H9 (cell line): ENCODE results near the gene USE1. TPM values are rescaled to one million over a fixed set of nuclear protein-coding genes. Genes with fewer than 3 reads are reported as not detected.

Experiments used
- DNase-seq: peaks from one replicate; pipeline ENCODE4 v3.0.0-alpha.2; 2017
- H2AFZ ChIP-seq: one replicate; pipeline ENCODE4 v1.6.1; 2013; ENCODE audit warnings: mild to moderate bottlenecking, low read length, control low read depth, moderate library complexity
- H2AK5ac ChIP-seq: 2 replicates; pipeline ENCODE4 v1.6.1; 2013; ENCODE audit warnings: low read length, control low read depth, mixed read lengths; ENCODE audit not compliant: insufficient read length
- H2BK120ac ChIP-seq: one replicate; pipeline ENCODE4 v1.6.1; 2013; ENCODE audit warnings: low read depth, mild to moderate bottlenecking, low read length, control low read depth, inconsistent platforms; ENCODE audit not compliant: poor library complexity, severe bottlenecking
- H2BK12ac ChIP-seq: 2 replicates; pipeline ENCODE4 v1.6.1; 2013; ENCODE audit warnings: low read length, control low read depth, mixed read lengths, low read depth; ENCODE audit not compliant: insufficient read length
- H2BK15ac ChIP-seq: 2 replicates; pipeline ENCODE4 v1.6.1; 2013; ENCODE audit warnings: low read depth, low read length, control low read depth
- H2BK20ac ChIP-seq: one replicate; pipeline ENCODE4 v1.6.1; 2013; ENCODE audit warnings: low read depth, mild to moderate bottlenecking, low read length, control low read depth, inconsistent platforms; ENCODE audit not compliant: poor library complexity, severe bottlenecking
- H2BK5ac ChIP-seq: 2 replicates; pipeline ENCODE4 v1.6.1; 2013; ENCODE audit warnings: low read length, control low read depth, mixed read lengths; ENCODE audit not compliant: insufficient read length
- H3K14ac ChIP-seq: 2 replicates; pipeline ENCODE4 v1.6.1; 2013; ENCODE audit warnings: low read length, control low read depth; ENCODE audit not compliant: insufficient read depth
- H3K18ac ChIP-seq: 2 replicates; pipeline ENCODE4 v1.6.1; 2013; ENCODE audit warnings: low read depth, mild to moderate bottlenecking, mixed read lengths, low read length, control low read depth; ENCODE audit not compliant: insufficient read length
- H3K23ac ChIP-seq: 2 replicates; pipeline ENCODE4 v1.6.1; 2013; ENCODE audit warnings: low read length, control low read depth, mixed read lengths, low read depth; ENCODE audit not compliant: insufficient read length
- H3K23me2 ChIP-seq: 2 replicates; pipeline ENCODE4 v1.6.1; 2013; ENCODE audit warnings: low read depth, mild to moderate bottlenecking, mixed read lengths, low read length, control low read depth; ENCODE audit not compliant: insufficient read length, poor library complexity, severe bottlenecking
- H3K27ac ChIP-seq: 2 replicates; pipeline ENCODE4 v1.5.1; 2013; ENCODE audit warnings: low read length, control low read depth, mixed read lengths, low read depth; ENCODE audit not compliant: insufficient read length
- H3K27me3 ChIP-seq: 2 replicates; pipeline ENCODE4 v1.6.1; 2013; ENCODE audit warnings: low read length, control low read depth, inconsistent platforms; ENCODE audit not compliant: insufficient read depth
- H3K4ac ChIP-seq: 2 replicates; pipeline ENCODE4 v1.6.1; 2013; ENCODE audit warnings: low read depth, mild to moderate bottlenecking, control low read depth, inconsistent platforms, low read length, moderate library complexity
- H3K4me1 ChIP-seq: 2 replicates; pipeline ENCODE4 v1.6.1; 2013; ENCODE audit warnings: low read length, control low read depth, inconsistent platforms; ENCODE audit not compliant: insufficient read depth
- H3K4me2 ChIP-seq: 2 replicates; pipeline ENCODE4 v1.6.1; 2013; ENCODE audit warnings: low read length, control low read depth, mixed read lengths; ENCODE audit not compliant: insufficient read length, insufficient read depth
- H3K56ac ChIP-seq: 2 replicates; pipeline ENCODE4 v1.6.1; 2013; ENCODE audit warnings: low read depth, mild to moderate bottlenecking, mixed read lengths, low read length, control low read depth; ENCODE audit not compliant: insufficient read length
- H3K79me1 ChIP-seq: 2 replicates; pipeline ENCODE4 v1.6.1; 2013; ENCODE audit warnings: low read depth, mild to moderate bottlenecking, moderate library complexity, low read length, control low read depth, inconsistent platforms; ENCODE audit not compliant: insufficient read depth, poor library complexity, severe bottlenecking
- H3K79me2 ChIP-seq: 2 replicates; pipeline ENCODE4 v1.6.1; 2013; ENCODE audit warnings: low read length, control low read depth, inconsistent platforms; ENCODE audit not compliant: insufficient read depth
- H3K9ac ChIP-seq: 2 replicates; pipeline ENCODE4 v1.6.1; 2013; ENCODE audit warnings: low read length, control low read depth, mixed read lengths; ENCODE audit not compliant: insufficient read length; ENCODE audit errors: extremely low read depth
- H3K9me3 ChIP-seq: one replicate; pipeline ENCODE4 v1.6.1; 2013; ENCODE audit warnings: low read depth, low read length, inconsistent platforms; ENCODE audit not compliant: control insufficient read depth
- H3T11ph ChIP-seq: one replicate; pipeline ENCODE4 v1.6.1; 2013; ENCODE audit warnings: mild to moderate bottlenecking, low read length, control low read depth, inconsistent platforms
- H4K20me1 ChIP-seq: one replicate; pipeline ENCODE4 v1.6.1; 2013; ENCODE audit not compliant: control insufficient read depth, insufficient read length, insufficient read depth
- H4K5ac ChIP-seq: 2 replicates; pipeline ENCODE4 v1.6.1; 2013; ENCODE audit warnings: low read depth, mild to moderate bottlenecking, mixed read lengths, low read length, control low read depth; ENCODE audit not compliant: insufficient read length
- H4K8ac ChIP-seq: replicated peaks from 2 replicates; pipeline ENCODE4 v1.6.1; 2013; ENCODE audit warnings: low read length, control low read depth, mixed read lengths, low read depth; ENCODE audit not compliant: insufficient read length
- H4K91ac ChIP-seq: 2 replicates; pipeline ENCODE4 v1.6.1; 2013; ENCODE audit warnings: low read depth, mild to moderate bottlenecking, moderate library complexity, mixed read lengths, low read length, control low read depth; ENCODE audit not compliant: insufficient read length
- H3K27ac Mint-ChIP-seq, 3 experiments: 2 replicates in 2 of 3; 3 replicates in 1 of 3; pipeline ENCODE4 v1.8.0; 2020 to 2021; ENCODE audit warnings: mixed read lengths in 3 of 3, mild to moderate bottlenecking in 1 of 3, moderate library complexity in 1 of 3
- H3K27me3 Mint-ChIP-seq: 2 replicates; pipeline ENCODE4 v1.8.0; 2021; ENCODE audit warnings: low read depth, mild to moderate bottlenecking, moderate library complexity, mixed read lengths
- H3K36me3 Mint-ChIP-seq, 3 experiments: 2 replicates in 2 of 3; 3 replicates in 1 of 3; pipeline ENCODE4 v1.8.0; 2020 to 2021; ENCODE audit warnings: low read depth in 3 of 3, mixed read lengths in 3 of 3; ENCODE audit not compliant: insufficient read depth in 1 of 3
- H3K4me1 Mint-ChIP-seq, 2 experiments: 2 replicates each; pipeline ENCODE4 v1.8.0; 2020; ENCODE audit warnings: mixed read lengths in 2 of 2
- H3K4me3 Mint-ChIP-seq, 2 experiments: 2 replicates in 1 of 2; 3 replicates in 1 of 2; pipeline ENCODE4 v1.8.0; 2020 to 2021; ENCODE audit warnings: mild to moderate bottlenecking in 2 of 2, mixed read lengths in 2 of 2, moderate library complexity in 1 of 2
- H3K9me3 Mint-ChIP-seq, 2 experiments: 2 replicates in 1 of 2; 3 replicates in 1 of 2; pipeline ENCODE4 v1.8.0; 2020; ENCODE audit warnings: mild to moderate bottlenecking in 2 of 2, mixed read lengths in 2 of 2, moderate library complexity in 1 of 2
- WGBS: extraction: QIAGEN DNeasy Blood & Tissue Kit; methylation state at CpG from one replicate; pipeline ENCODE4 v1.1.7; 2013; ENCODE audit warnings: missing lambda C conversion rate, low lambda C conversion rate, mixed read lengths; ENCODE audit not compliant: insufficient read length; ENCODE audit errors: extremely low coverage; 5-methylcytosine and 5-hydroxymethylcytosine counted together
- total RNA-seq: library from RNA; stranded (reverse); gene quantifications from 2 replicates; pipeline ENCODE4 v1.2.1, GENCODE V29; 2021
- TF ChIP-seq, protein P1 (sequence below): fragments of 200-600 bp; sonication (generic); conservative IDR thresholded peaks from 3 replicates; pipeline ENCODE4 v1.8.0; 2021; ENCODE audit warnings: antibody characterized with exemption, mild to moderate bottlenecking

Gene USE1
- total RNA-seq, 1 experiment from 2014 or later = 16.2 TPM

DNA sequence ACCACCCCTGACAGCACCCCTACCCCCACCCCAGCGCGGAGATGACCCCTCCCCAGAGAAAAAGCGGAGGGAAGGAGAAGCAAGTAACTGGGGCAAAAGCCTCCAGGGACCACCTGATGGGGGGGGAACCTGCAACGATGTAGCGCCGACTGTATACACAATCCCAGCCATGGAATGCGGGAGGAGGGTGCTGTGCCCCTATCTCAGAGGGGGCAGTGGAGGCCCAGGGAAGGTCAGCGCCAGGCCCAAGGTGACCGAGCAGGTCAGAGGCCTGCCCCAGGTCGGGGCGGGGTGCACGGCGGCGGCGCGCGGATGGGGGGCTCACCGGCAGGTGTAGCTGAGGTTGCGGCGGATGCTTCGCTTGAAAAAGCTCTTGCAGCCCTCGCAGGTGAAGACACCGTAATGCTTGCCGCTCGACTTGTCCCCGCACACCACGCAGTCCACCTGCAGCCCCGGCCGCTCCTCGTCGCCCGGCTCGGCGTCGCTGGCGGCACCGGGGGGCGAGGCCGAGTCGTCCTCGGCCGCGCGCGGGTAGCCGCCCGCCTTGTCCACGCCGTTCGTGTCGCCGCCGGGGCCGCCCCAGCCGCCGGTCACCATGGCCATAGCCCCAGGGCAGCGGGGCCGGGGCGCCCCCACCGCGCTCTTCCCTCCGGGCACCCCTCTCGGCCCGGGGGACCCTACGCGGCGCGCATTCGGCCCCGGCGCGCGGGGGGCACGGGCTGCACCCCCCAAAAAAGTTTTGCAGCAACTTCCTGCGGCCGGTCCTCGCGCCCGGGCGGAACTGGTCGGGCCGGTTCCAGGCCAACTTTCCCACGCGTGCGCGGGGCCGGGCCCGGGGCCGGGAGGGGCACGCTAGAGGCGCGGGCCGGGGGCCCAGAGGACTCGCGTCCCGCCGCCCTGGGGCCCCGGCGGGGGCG is 29.7 kb downstream of the USE1 start:
- no peak overlapping the region for H2AFZ ChIP-seq
- H2BK5ac ChIP-seq = no peak overlapping the region
- peak overlapping the region; percentile 63 for H3K4me2 ChIP-seq
- no peak overlapping the region for H3K9ac ChIP-seq
- no peak overlapping the region for H4K8ac ChIP-seq
- H2BK15ac ChIP-seq = no peak overlapping the region
- peaks cover 44 to 54% of the 10 kb centered on the region in 2 experiments for H3K4me1 Mint-ChIP-seq
- DNase-seq = no peak
- H3K79me2 ChIP-seq = peaks cover 26% of the 10 kb centered on the region; the same call in 1 of the 2 replicates
- peak overlapping the region; percentile 91 to 95 for H3K4me3 Mint-ChIP-seq
- no peak overlapping the region for H3T11ph ChIP-seq
- H3K27me3 Mint-ChIP-seq = peaks cover 2% of the 10 kb centered on the region; the same call in 1 of the 2 replicates
- H4K20me1 ChIP-seq = no peaks in the 10 kb centered on the region
- H3K79me1 ChIP-seq = peaks cover 3% of the 10 kb centered on the region
- no peak overlapping the region for H2BK12ac ChIP-seq
- peaks cover 0 to 21% (median 18%) of the 10 kb centered on the region in 3 experiments; a peak in 6 of 7 replicates for H3K36me3 Mint-ChIP-seq
- H3K23me2 ChIP-seq = peaks cover 17% of the 10 kb centered on the region
- no CpG with 5 or more reads among the region's 100 CpGs for WGBS
- TF ChIP-seq, protein P1, sequence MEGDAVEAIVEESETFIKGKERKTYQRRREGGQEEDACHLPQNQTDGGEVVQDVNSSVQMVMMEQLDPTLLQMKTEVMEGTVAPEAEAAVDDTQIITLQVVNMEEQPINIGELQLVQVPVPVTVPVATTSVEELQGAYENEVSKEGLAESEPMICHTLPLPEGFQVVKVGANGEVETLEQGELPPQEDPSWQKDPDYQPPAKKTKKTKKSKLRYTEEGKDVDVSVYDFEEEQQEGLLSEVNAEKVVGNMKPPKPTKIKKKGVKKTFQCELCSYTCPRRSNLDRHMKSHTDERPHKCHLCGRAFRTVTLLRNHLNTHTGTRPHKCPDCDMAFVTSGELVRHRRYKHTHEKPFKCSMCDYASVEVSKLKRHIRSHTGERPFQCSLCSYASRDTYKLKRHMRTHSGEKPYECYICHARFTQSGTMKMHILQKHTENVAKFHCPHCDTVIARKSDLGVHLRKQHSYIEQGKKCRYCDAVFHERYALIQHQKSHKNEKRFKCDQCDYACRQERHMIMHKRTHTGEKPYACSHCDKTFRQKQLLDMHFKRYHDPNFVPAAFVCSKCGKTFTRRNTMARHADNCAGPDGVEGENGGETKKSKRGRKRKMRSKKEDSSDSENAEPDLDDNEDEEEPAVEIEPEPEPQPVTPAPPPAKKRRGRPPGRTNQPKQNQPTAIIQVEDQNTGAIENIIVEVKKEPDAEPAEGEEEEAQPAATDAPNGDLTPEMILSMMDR = no peak
- H3K4ac ChIP-seq = no peak overlapping the region
- no peak overlapping the region for H3K56ac ChIP-seq
- no peak overlapping the region for H3K27ac ChIP-seq
- peak overlapping the region in 2 of 3 experiments; percentile 82 to 93; a peak in 3 of 7 replicates for H3K27ac Mint-ChIP-seq
- no peak overlapping the region for H4K5ac ChIP-seq
- H2BK120ac ChIP-seq = no peak overlapping the region
- peaks cover 4% of the 10 kb centered on the region; the same call in 1 of the 2 replicates for H3K4me1 ChIP-seq
- H3K14ac ChIP-seq = peak overlapping the region; percentile 44; the same call in 1 of the 2 replicates
- H3K18ac ChIP-seq = no peak overlapping the region
- peaks cover 0 to 3% of the 10 kb centered on the region in 2 experiments; a peak in 1 of 5 replicates for H3K9me3 Mint-ChIP-seq
- H4K91ac ChIP-seq = no peak overlapping the region
- no peak overlapping the region for H2BK20ac ChIP-seq
- H3K27me3 ChIP-seq = no peaks in the 10 kb centered on the region
- no peak overlapping the region for H2AK5ac ChIP-seq
- H3K9me3 ChIP-seq = no peaks in the 10 kb centered on the region
- no peak overlapping the region for H3K23ac ChIP-seq
